HepG2 (cell line): ENCODE data around the gene PSMA7. TPM values are rescaled to one million over a fixed set of nuclear protein-coding genes. Genes with fewer than 3 reads are reported as not detected.

Experiments
- AGO2 ChIP-seq: fragments of 200-400 bp; formaldehyde crosslinking; optimal IDR thresholded peaks from 2 replicates; pipeline ENCODE3; 2017; ENCODE audit warnings: mild to moderate bottlenecking, low read depth, low read length, moderate library complexity
- CREB1 ChIP-seq, 2 experiments: fragments of 450-650 bp in 1 of 2; IDR thresholded peaks; 2 replicates each; pipeline ENCODE4 v1.6.1; 2016 to 2017; ENCODE audit warnings: control low read depth in 1 of 2, mild to moderate bottlenecking in 1 of 2, missing compliant biosample characterization in 1 of 2, missing genetic modification characterization in 1 of 2
- FOXK2 ChIP-seq: fragments of 450-650 bp; IDR thresholded peaks from 2 replicates; pipeline ENCODE4 v1.6.1; 2016
- ISX ChIP-seq: sonication (generic); formaldehyde crosslinking; conservative IDR thresholded peaks from 2 replicates; pipeline ENCODE4 v1.5.0; 2020; ENCODE audit warnings: missing genetic modification reagents
- POLR2A ChIP-seq, 2 experiments: IDR thresholded peaks; 2 replicates each; pipeline ENCODE4 v1.6.1; 2011; ENCODE audit warnings: low read depth in 2 of 2, low read length in 2 of 2, mild to moderate bottlenecking in 1 of 2, moderate library complexity in 1 of 2; ENCODE audit not compliant: insufficient read depth in 1 of 2
- PPARG ChIP-seq: conservative IDR thresholded peaks from 2 replicates; pipeline ENCODE4 v1.6.1; 2016; ENCODE audit warnings: missing biosample characterization, missing genetic modification reagents
- RBM22 ChIP-seq: fragments of 200-400 bp; formaldehyde crosslinking; optimal IDR thresholded peaks from 2 replicates; pipeline ENCODE3; 2017; ENCODE audit warnings: mild to moderate bottlenecking, low read length, moderate library complexity
- ZNF17 ChIP-seq: sonication (generic); formaldehyde crosslinking; IDR thresholded peaks from 2 replicates; pipeline ENCODE4 v1.5.0; 2020; ENCODE audit warnings: mild to moderate bottlenecking, missing genetic modification reagents
- ZNF75D ChIP-seq: sonication (generic); formaldehyde crosslinking; IDR thresholded peaks from 2 replicates; pipeline ENCODE4 v1.8.1; 2023; ENCODE audit warnings: missing genetic modification reagents, mild to moderate bottlenecking, borderline replicate concordance
- polyA plus RNA-seq, 8 experiments: library from polyadenylated mRNA; depleted of rRNA in 3 of 8; stranded (reverse) in 7 of 8; unstranded in 1 of 8; fragments of >200 nt; fragmentation: Illumina TruSeq in 4 of 8; extraction: Trizol in 4 of 8; gene quantifications; 2 replicates each; pipeline versions ENCODE4 v1.2.1 to v1.2.3, GENCODE V29; 2011 to 2016; ENCODE audit warnings: low read depth in 4 of 8, missing spikeins in 1 of 8, mixed read lengths in 1 of 8; ENCODE audit not compliant: insufficient read depth in 1 of 8
- total RNA-seq, 5 experiments: library from RNA; depleted of rRNA; stranded (reverse); fragments of >200 nt; fragmentation: Illumina TruSeq; extraction: Trizol; gene quantifications; 2 replicates each; pipeline ENCODE4 v1.2.3, GENCODE V29; 2016; ENCODE audit warnings: low read depth in 1 of 5
- TF ChIP-seq, protein P1 (sequence below): sonication (generic); formaldehyde crosslinking; IDR thresholded peaks from 2 replicates; pipeline ENCODE4 v1.4.0; 2020; ENCODE audit warnings: mild to moderate bottlenecking, missing genetic modification reagents
- TF ChIP-seq, protein P2 (sequence below): sonication (generic); formaldehyde crosslinking; IDR thresholded peaks from 2 replicates; pipeline ENCODE4 v1.9.0; 2021; ENCODE audit warnings: missing genetic modification reagents, borderline replicate concordance
- TF ChIP-seq, protein P3 (sequence below): sonication (generic); formaldehyde crosslinking; IDR thresholded peaks from 2 replicates; pipeline ENCODE4 v1.8.1; 2023; ENCODE audit warnings: mild to moderate bottlenecking, moderate library complexity, missing genetic modification reagents
- TF ChIP-seq, protein P4 (sequence below): sonication (generic); formaldehyde crosslinking; IDR thresholded peaks from 2 replicates; pipeline ENCODE4 v1.4.0; 2020; ENCODE audit warnings: missing genetic modification reagents
- TF ChIP-seq, protein P5 (sequence below): sonication (generic); formaldehyde crosslinking; IDR thresholded peaks from 2 replicates; pipeline ENCODE4 v1.9.0; 2021; ENCODE audit warnings: mild to moderate bottlenecking, missing genetic modification reagents

PSMA7 gene
- total and polyA plus RNA-seq, 2 of the 13 experiments (the other 11 are each of a cell fraction or from before 2014, with no cell fraction given) = 531 to 631 TPM

DNA sequence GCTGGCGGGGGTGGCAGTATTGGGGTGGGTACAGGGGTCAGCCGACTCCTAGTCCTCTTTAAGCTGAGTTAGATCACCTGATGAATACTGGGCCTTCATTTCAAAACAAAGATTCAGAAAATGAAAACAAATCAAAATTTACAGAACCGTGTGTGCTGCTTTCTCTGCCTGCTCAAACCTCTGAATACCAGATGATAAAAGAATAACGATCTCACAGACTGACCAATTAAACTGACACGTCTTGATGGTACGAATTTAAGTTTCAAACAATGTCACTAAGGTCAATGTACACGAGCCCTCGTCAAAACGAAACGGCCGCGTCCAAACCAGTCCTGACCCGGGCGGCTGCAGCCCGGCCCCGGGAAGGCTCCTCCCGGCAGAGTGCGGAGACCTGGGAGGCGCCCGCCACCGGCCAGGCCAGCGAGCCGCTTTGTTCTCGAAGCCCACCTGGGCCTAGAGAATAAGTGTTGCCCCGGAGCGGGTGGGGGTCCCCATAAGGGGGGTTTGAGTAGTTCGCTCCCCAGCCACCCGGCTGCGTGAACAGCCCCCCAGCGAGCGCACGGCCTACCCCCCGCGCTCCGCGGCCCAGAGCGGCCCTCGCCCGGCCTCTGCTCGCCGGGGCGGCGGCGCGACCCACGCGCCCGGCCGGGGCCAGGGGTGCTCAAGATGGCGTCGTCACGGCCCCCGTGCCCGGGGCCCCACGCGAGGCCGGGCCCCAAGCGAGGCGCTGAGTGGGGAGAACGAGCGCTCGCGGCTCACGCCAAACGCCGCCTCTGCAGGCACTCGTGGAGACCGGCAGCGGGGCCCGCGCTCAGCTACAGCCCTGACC is 728 bp downstream of the PSMA7 start (continued):
- TF ChIP-seq, protein P1, sequence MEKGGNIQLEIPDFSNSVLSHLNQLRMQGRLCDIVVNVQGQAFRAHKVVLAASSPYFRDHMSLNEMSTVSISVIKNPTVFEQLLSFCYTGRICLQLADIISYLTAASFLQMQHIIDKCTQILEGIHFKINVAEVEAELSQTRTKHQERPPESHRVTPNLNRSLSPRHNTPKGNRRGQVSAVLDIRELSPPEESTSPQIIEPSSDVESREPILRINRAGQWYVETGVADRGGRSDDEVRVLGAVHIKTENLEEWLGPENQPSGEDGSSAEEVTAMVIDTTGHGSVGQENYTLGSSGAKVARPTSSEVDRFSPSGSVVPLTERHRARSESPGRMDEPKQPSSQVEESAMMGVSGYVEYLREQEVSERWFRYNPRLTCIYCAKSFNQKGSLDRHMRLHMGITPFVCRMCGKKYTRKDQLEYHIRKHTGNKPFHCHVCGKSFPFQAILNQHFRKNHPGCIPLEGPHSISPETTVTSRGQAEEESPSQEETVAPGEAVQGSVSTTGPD (CRISPR knock-in tag) = no peak
- TF ChIP-seq, protein P2, sequence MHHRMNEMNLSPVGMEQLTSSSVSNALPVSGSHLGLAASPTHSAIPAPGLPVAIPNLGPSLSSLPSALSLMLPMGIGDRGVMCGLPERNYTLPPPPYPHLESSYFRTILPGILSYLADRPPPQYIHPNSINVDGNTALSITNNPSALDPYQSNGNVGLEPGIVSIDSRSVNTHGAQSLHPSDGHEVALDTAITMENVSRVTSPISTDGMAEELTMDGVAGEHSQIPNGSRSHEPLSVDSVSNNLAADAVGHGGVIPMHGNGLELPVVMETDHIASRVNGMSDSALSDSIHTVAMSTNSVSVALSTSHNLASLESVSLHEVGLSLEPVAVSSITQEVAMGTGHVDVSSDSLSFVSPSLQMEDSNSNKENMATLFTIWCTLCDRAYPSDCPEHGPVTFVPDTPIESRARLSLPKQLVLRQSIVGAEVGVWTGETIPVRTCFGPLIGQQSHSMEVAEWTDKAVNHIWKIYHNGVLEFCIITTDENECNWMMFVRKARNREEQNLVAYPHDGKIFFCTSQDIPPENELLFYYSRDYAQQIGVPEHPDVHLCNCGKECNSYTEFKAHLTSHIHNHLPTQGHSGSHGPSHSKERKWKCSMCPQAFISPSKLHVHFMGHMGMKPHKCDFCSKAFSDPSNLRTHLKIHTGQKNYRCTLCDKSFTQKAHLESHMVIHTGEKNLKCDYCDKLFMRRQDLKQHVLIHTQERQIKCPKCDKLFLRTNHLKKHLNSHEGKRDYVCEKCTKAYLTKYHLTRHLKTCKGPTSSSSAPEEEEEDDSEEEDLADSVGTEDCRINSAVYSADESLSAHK (CRISPR knock-in tag) = no peak
- TF ChIP-seq FOXK2 = no peak
- TF ChIP-seq, protein P3, sequence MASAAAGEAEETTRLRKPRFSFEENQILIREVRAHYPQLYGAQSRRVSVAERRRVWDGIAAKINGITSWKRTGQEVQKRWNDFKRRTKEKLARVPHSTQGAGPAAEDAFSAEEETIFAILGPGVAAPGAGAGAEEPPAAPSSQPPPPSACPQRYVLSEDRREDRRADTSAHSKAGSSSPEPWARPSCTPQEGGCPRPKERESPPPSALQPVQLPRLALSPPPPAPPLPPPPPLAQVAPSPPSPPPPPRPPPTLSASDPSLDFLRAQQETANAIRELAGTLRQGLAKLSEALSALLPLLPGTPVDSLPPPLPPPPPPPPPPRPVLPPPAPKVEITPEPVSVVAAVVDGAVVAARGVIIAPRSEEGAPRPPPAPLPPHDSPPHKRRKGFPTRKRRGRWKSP = peak; percentile 19
- TF ChIP-seq, protein P4, sequence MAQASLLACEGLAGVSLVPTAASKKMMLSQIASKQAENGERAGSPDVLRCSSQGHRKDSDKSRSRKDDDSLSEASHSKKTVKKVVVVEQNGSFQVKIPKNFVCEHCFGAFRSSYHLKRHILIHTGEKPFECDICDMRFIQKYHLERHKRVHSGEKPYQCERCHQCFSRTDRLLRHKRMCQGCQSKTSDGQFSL (CRISPR knock-in tag) = 0 out of 2 replicates have a peak, but pooled peaks have one; percentile 40
- no peak; a peak in 1 of 4 replicates for TF ChIP-seq POLR2A (IDR thresholded peaks at IDR 0.05; ENCODE audit: insufficient read depth in 1 of 2, low read depth in 2 of 2, low read length in 2 of 2)
- TF ChIP-seq PPARG (CRISPR knock-in tag) = no peak
- peak; percentile 91 for TF ChIP-seq AGO2
- TF ChIP-seq ZNF75D = no peak
- no peak for TF ChIP-seq CREB1 (IDR thresholded peaks at IDR 0.05)
- no peak for TF ChIP-seq CREB1 (CRISPR knock-in tag; IDR thresholded peaks at IDR 0.05)
- no peak for TF ChIP-seq ZNF17 (CRISPR knock-in tag)
- no peak; the same call in 1 of the 2 replicates for TF ChIP-seq ISX (CRISPR knock-in tag)
- TF ChIP-seq, protein P5, sequence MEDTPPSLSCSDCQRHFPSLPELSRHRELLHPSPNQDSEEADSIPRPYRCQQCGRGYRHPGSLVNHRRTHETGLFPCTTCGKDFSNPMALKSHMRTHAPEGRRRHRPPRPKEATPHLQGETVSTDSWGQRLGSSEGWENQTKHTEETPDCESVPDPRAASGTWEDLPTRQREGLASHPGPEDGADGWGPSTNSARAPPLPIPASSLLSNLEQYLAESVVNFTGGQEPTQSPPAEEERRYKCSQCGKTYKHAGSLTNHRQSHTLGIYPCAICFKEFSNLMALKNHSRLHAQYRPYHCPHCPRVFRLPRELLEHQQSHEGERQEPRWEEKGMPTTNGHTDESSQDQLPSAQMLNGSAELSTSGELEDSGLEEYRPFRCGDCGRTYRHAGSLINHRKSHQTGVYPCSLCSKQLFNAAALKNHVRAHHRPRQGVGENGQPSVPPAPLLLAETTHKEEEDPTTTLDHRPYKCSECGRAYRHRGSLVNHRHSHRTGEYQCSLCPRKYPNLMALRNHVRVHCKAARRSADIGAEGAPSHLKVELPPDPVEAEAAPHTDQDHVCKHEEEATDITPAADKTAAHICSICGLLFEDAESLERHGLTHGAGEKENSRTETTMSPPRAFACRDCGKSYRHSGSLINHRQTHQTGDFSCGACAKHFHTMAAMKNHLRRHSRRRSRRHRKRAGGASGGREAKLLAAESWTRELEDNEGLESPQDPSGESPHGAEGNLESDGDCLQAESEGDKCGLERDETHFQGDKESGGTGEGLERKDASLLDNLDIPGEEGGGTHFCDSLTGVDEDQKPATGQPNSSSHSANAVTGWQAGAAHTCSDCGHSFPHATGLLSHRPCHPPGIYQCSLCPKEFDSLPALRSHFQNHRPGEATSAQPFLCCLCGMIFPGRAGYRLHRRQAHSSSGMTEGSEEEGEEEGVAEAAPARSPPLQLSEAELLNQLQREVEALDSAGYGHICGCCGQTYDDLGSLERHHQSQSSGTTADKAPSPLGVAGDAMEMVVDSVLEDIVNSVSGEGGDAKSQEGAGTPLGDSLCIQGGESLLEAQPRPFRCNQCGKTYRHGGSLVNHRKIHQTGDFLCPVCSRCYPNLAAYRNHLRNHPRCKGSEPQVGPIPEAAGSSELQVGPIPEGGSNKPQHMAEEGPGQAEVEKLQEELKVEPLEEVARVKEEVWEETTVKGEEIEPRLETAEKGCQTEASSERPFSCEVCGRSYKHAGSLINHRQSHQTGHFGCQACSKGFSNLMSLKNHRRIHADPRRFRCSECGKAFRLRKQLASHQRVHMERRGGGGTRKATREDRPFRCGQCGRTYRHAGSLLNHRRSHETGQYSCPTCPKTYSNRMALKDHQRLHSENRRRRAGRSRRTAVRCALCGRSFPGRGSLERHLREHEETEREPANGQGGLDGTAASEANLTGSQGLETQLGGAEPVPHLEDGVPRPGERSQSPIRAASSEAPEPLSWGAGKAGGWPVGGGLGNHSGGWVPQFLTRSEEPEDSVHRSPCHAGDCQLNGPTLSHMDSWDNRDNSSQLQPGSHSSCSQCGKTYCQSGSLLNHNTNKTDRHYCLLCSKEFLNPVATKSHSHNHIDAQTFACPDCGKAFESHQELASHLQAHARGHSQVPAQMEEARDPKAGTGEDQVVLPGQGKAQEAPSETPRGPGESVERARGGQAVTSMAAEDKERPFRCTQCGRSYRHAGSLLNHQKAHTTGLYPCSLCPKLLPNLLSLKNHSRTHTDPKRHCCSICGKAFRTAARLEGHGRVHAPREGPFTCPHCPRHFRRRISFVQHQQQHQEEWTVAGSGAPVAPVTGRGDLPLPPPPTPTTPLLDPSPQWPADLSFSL (CRISPR knock-in tag) = no peak
- TF ChIP-seq RBM22 = no peak
